GM12878 (cell line): Measurements from ENCODE around the gene AGO4. TPM values are rescaled to one million over a fixed set of nuclear protein-coding genes. Genes with fewer than 3 reads are reported as not detected.

Experiments
- ATAC-seq: fragments of 200-7000 bp; cut with Tn5 transposase; 3 replicates; pipeline ENCODE4 v1.9.1; 2020; ENCODE audit warnings: mild to moderate bottlenecking, moderate library complexity
- BruUV-seq: library from RNA; stranded (reverse); fragments of 400-500 nt; replicated peaks from 2 replicates; lab custom pipeline; 2021; lab: Mats Ljungman, UMichigan
- CTCF ChIA-PET: fragments of 300-600 bp; sonication (Branson Sonifier 250); formaldehyde crosslinking; extraction: SDS; loops from one replicate; lab custom pipeline; 2021; ENCODE audit warnings: inconsistent platforms; lab: Yijun Ruan, JAX
- POLR2A ChIA-PET: fragments of 350-600 bp; formaldehyde crosslinking; extraction: SDS; loops from one replicate; lab custom pipeline; 2021; ENCODE audit warnings: inconsistent platforms; lab: Charles Lee
- RAD21 ChIA-PET: fragments of 300-600 bp; sonication (Branson Sonifier 250); formaldehyde crosslinking; loops from one replicate; lab custom pipeline; 2023; ENCODE audit warnings: antibody characterized with exemption; ENCODE audit not compliant: unreplicated experiment; lab: Charles Lee
- SMC1A ChIA-PET: fragments of 300-600 bp; sonication (Branson Sonifier 250); formaldehyde crosslinking; loops from one replicate; lab custom pipeline; 2023; ENCODE audit not compliant: unreplicated experiment, uncharacterized antibody; lab: Charles Lee
- DNase-seq: peaks from one replicate; pipeline ENCODE4 v3.0.0-alpha.2; 2011; ENCODE audit warnings: low read depth, low spot score
- FAIRE-seq: peaks from 3 replicates; lab custom pipeline; 2011; peaks lifted over from hg19 to GRCh38; lab: Jason Lieb, UNC
- H2AFZ ChIP-seq: 2 replicates; pipeline ENCODE4 v1.6.0; 2011; ENCODE audit warnings: low read depth, low read length, control low read depth; ENCODE audit not compliant: control insufficient read depth
- H3K27ac ChIP-seq: 2 replicates; pipeline ENCODE4 v1.5.1; 2011; ENCODE audit warnings: control low read depth; ENCODE audit not compliant: control insufficient read depth, insufficient read depth
- H3K27me3 ChIP-seq, 2 experiments: replicated peaks in 1 of 2; 2 replicates each; pipeline versions ENCODE4 v1.6.0 to v1.6.1; 2011; ENCODE audit warnings: low read length in 1 of 2; ENCODE audit not compliant: control insufficient read depth in 2 of 2, insufficient read depth in 2 of 2
- H3K36me3 ChIP-seq, 2 experiments: 2 replicates each; pipeline ENCODE4 v1.5.1; 2011; ENCODE audit warnings: low read length in 1 of 2; ENCODE audit not compliant: control insufficient read depth in 2 of 2, insufficient read depth in 2 of 2
- H3K4me1 ChIP-seq: 2 replicates; pipeline ENCODE4 v1.6.1; 2011; ENCODE audit warnings: mild to moderate bottlenecking, low read length, moderate library complexity, mixed read lengths; ENCODE audit not compliant: control insufficient read depth, insufficient read depth
- H3K4me2 ChIP-seq: 2 replicates; pipeline ENCODE4 v1.6.0; 2011; ENCODE audit warnings: control low read depth; ENCODE audit not compliant: control insufficient read depth, insufficient read depth
- H3K4me3 ChIP-seq: fragments of 200-600 bp; sonication (generic); 2 replicates; pipeline ENCODE4 v1.5.1; 2016
- H3K79me2 ChIP-seq: 2 replicates; pipeline ENCODE4 v1.6.0; 2011; ENCODE audit warnings: low read length; ENCODE audit not compliant: control insufficient read depth, insufficient read depth
- H3K9ac ChIP-seq: 2 replicates; pipeline ENCODE4 v1.8.0; 2011; ENCODE audit warnings: low read length, control low read depth, mixed read lengths; ENCODE audit not compliant: control insufficient read depth, insufficient read depth
- H3K9me3 ChIP-seq: replicated peaks from 3 replicates; pipeline ENCODE4 v1.5.1; 2011; ENCODE audit warnings: mild to moderate bottlenecking, low read length; ENCODE audit not compliant: control insufficient read depth, insufficient read depth
- H4K20me1 ChIP-seq: 2 replicates; pipeline ENCODE4 v1.6.0; 2011; ENCODE audit not compliant: control insufficient read depth, insufficient read depth
- EZH2 ChIP-seq: IDR thresholded peaks from 2 replicates; pipeline ENCODE4 v1.6.1; 2012; ENCODE audit warnings: low read depth, mild to moderate bottlenecking, control low read depth, inconsistent platforms, low read length, borderline replicate concordance; ENCODE audit not compliant: control insufficient read depth
- IRF3 ChIP-seq: fragments of 450-650 bp; IDR thresholded peaks from 2 replicates; pipeline ENCODE4 v1.6.1; 2014; ENCODE audit warnings: mild to moderate bottlenecking
- MAX ChIP-seq: IDR thresholded peaks from 2 replicates; pipeline ENCODE4 v1.6.1; 2012; ENCODE audit warnings: low read depth, low read length, improper control_type of control experiment
- SKIL ChIP-seq: fragments of 450-650 bp; IDR thresholded peaks from 2 replicates; pipeline ENCODE4 v1.6.1; 2017; ENCODE audit warnings: mild to moderate bottlenecking, low read depth, inconsistent platforms; ENCODE audit not compliant: poor library complexity, severe bottlenecking
- ZBTB33 ChIP-seq: fragments of 450-650 bp; IDR thresholded peaks from 2 replicates; pipeline ENCODE4 v1.6.1; 2017; ENCODE audit warnings: mild to moderate bottlenecking
- ZNF217 ChIP-seq: fragments of 450-650 bp; IDR thresholded peaks from 2 replicates; pipeline ENCODE4 v1.6.1; 2017; ENCODE audit warnings: antibody characterized with exemption, mild to moderate bottlenecking
- ZNF592 ChIP-seq: fragments of 450-650 bp; IDR thresholded peaks from 2 replicates; pipeline ENCODE4 v1.6.1; 2017; ENCODE audit warnings: mild to moderate bottlenecking, moderate library complexity
- ZNF622 ChIP-seq: fragments of 450-650 bp; IDR thresholded peaks from 2 replicates; pipeline ENCODE4 v1.6.1; 2017; ENCODE audit warnings: mild to moderate bottlenecking, inconsistent platforms
- WGBS: methylation state at CpG from one replicate; pipeline ENCODE4 v1.1.6; 2016; ENCODE audit warnings: low lambda C conversion rate; ENCODE audit not compliant: insufficient replicate concordance, insufficient coverage; ENCODE audit errors: missing lambda C conversion rate; 5-methylcytosine and 5-hydroxymethylcytosine counted together
- in situ Hi-C: fragments of 300-500 bp; cut with MboI; formaldehyde crosslinking; loops from 9 replicates; pipeline ENCODE4 v1.14.3; 2018; ENCODE audit warnings: mixed read lengths
- intact Hi-C: fragments of 100-400 bp; cut with micrococcal nuclease; formaldehyde crosslinking; loops from one replicate; pipeline ENCODE4 v1.14.2; 2022; ENCODE audit not compliant: unreplicated experiment
- polyA plus RNA-seq, 11 experiments: library from polyadenylated mRNA; depleted of rRNA in 4 of 11; unstranded in 6 of 11; stranded (reverse) in 5 of 11; fragments of >200 nt; fragmentation: Nextera tagmentation in 4 of 11; fragmentation: Illumina TruSeq in 1 of 11; extraction: Ambion mirVana in 4 of 11; extraction: Trizol in 1 of 11; gene quantifications; 1 replicate in 1 of 11; 2 replicates in 10 of 11; pipeline versions ENCODE4 v1.2.1 to v1.2.3, GENCODE V29; 2011 to 2016; ENCODE audit warnings: inconsistent platforms in 2 of 11, missing spikeins in 2 of 11, low read depth in 1 of 11
- total RNA-seq, 4 experiments: library from RNA; depleted of rRNA in 3 of 4; stranded (reverse); fragments of >200 nt in 3 of 4; fragmentation: Illumina TruSeq in 1 of 4; extraction: Trizol in 1 of 4; gene quantifications; 2 replicates each; pipeline versions ENCODE4 v1.2.1 to v1.2.3, GENCODE V29; 2013 to 2021

The AGO4 gene
- total and polyA plus RNA-seq, 10 of the 15 experiments (the other 5 are each of a cell fraction or from before 2014, with no cell fraction given), result 1.2 to 7.9 (median 3.2) TPM

GRCh38 chr1:35884934-35885333, 77.1 kb downstream of the AGO4 start:
- ChIA-PET POLR2A (interaction anchor here (0.5 to 1.4 kb wide), 4 partner anchors 44 to 515 kb away, joined by 3 to 6 read pairs (median 4); partner anchors contain the start of gene AGO3), RAD21 (interaction anchor here (1.1 to 1.2 kb wide), 2 partner anchors 46 to 138 kb away, joined by 3 read pairs; partner anchors contain the start of gene AGO3), SMC1A (interaction anchor here (0.6 to 0.9 kb wide), 2 partner anchors 10 to 863 kb away, joined by 3 read pairs; no protein-coding TSS in a partner anchor), CTCF (no interaction called here)
- Histone ChIP-seq H3K9me3 (no peaks in the 10 kb centered on the region), H3K27ac (no peak overlapping the region), H3K4me3 (no peak overlapping the region), H2AFZ (no peak overlapping the region), H3K79me2 (peaks cover 11% of the 10 kb centered on the region), H3K9ac (no peak overlapping the region), H3K4me2 (peak overlapping the region; percentile 85; the same call in 1 of the 2 replicates), H3K4me1 (peaks cover 14% of the 10 kb centered on the region), H3K27me3 (no peaks in the 10 kb centered on the region), H3K36me3 (no peaks in the 10 kb centered on the region; a peak in 1 of 4 replicates), H4K20me1 (no peaks in the 10 kb centered on the region)
- intact Hi-C loops, result loop anchor here (10.0 kb wide), 1 partner anchor 200 kb away; the partner anchor contains the start of genes ADPRS and TEKT2
- FAIRE-seq (no peak), ATAC-seq (no peak), DNase-seq (no peak)
- 83% methylated on average over 2 of the region's 2 CpGs for WGBS
- BruUV-seq, result no TSS peak
- in situ Hi-C loops, result no loop called here
- TF ChIP-seq MAX (no peak), ZNF217 (no peak), ZBTB33 (no peak), IRF3 (no peak), EZH2 (no peak), ZNF592 (no peak), SKIL (no peak), ZNF622 (no peak)
